Dendritic cell treated with granulocyte-macrophage colony-stimulating factor and Interleukin-4, amounts not matched to agents 40 ng/mL and 50 ng/mL, for 4 days (primary cell): ENCODE measurements around the gene RAMP3.

ENCODE experiments used
- H3K27ac Mint-ChIP-seq: one replicate; pipeline ENCODE4 v1.8.0; 2022; ENCODE audit warnings: mild to moderate bottlenecking, mixed read lengths
- H3K27me3 Mint-ChIP-seq: one replicate; pipeline ENCODE4 v1.8.0; 2022; ENCODE audit warnings: mild to moderate bottlenecking, mixed read lengths
- H3K36me3 Mint-ChIP-seq: one replicate; pipeline ENCODE4 v1.8.0; 2022; ENCODE audit warnings: low read depth, mixed read lengths
- H3K4me1 Mint-ChIP-seq: one replicate; pipeline ENCODE4 v1.8.0; 2022; ENCODE audit warnings: low read depth, mixed read lengths
- H3K4me3 Mint-ChIP-seq: one replicate; pipeline ENCODE4 v1.8.0; 2022; ENCODE audit warnings: mild to moderate bottlenecking, moderate library complexity, mixed read lengths
- H3K9me3 Mint-ChIP-seq: one replicate; pipeline ENCODE4 v1.8.0; 2022; ENCODE audit warnings: mixed read lengths
- intact Hi-C: fragments of 100-400 bp; cut with micrococcal nuclease; formaldehyde crosslinking; loops from one replicate; pipeline ENCODE4 v1.15.0; 2022

RAMP3 gene

DNA sequence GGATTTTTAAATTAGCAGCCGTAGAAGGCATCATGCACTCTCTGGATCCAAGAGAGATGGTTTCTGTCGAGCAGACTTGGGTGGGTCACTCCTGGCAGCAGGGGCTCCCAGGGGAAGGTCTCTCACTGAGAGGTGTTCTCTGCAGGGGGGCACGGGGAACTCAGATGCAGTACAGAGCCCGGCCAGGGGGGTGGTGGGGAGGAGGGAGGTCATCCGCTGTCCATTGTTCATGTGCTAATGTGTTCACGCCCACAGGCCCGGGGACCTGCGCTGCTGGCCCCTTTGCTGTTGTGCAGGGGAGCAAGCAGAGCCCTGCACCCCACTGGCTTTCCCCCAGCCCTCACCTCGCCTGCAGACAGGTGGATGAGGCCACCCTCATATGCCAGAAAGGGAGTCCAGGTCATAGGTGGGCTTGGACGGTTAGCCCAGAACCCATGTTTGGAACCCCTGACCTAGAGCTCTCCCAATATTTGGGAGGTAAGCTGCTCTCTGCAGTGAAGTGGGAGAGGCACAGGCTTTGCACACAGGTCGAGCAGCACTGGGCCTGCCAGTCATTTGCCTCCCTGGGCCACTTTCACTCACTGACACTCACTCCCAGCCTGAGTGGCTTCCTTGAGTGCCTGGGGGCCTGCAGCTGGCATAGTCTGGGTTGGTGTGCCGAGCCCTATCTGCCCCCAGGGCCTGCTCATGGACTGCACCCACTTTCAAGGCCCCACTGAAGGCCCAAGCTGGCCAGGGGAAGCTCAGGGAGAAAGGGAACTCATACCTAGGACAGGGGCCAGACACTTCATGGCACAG is 33.5 kb upstream of the RAMP3 start:
- H3K4me1 Mint-ChIP-seq, result peaks cover 6% of the 10 kb centered on the region
- H3K27me3 Mint-ChIP-seq, result no peaks in the 10 kb centered on the region
- intact Hi-C loops, result no loop called here
- H3K36me3 Mint-ChIP-seq, result no peaks in the 10 kb centered on the region
- no peak overlapping the region for H3K27ac Mint-ChIP-seq
- no peaks in the 10 kb centered on the region for H3K9me3 Mint-ChIP-seq
- no peak overlapping the region for H3K4me3 Mint-ChIP-seq

DNA sequence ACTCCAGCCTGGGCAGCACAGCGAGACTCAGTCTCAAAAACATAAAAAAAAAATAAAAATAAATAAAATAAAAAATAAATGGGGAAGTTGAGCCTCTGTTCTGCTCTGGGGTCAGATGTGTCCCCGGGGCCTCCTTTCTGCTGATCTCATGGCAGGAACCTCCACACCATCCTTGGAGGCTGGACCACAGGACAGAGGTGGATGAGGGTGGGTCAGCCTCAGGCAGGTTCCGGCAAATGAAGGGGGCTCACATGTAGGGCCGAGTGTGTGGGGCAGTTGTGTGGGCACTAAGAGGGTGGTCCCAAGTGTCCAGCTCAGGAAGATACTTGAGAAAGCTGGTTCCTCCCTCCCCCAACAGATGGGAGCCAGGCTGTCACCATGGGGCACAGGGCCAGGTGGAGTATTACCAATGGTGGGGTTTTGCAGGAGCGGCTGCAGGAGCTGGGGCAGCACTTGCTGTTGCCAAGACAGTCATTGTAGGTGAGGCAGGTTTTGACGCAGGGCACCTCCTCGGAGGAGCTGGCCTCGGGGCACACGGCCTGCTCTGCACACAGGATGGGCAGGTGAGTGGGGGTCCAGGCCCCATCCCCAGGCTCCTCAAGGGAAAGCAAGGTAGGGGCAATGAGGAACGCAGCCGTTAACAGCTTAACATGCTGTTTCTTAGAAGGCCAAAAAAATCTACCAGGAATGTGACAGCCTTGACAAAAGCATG is 32.2 kb upstream of the RAMP3 start:
- Mint-ChIP-seq H3K27me3 (no peaks in the 10 kb centered on the region), H3K9me3 (no peaks in the 10 kb centered on the region), H3K36me3 (no peaks in the 10 kb centered on the region), H3K4me3 (no peak overlapping the region), H3K27ac (peak overlapping the region; percentile 56), H3K4me1 (peaks cover 6% of the 10 kb centered on the region)
- intact Hi-C loops, result no loop called here

DNA sequence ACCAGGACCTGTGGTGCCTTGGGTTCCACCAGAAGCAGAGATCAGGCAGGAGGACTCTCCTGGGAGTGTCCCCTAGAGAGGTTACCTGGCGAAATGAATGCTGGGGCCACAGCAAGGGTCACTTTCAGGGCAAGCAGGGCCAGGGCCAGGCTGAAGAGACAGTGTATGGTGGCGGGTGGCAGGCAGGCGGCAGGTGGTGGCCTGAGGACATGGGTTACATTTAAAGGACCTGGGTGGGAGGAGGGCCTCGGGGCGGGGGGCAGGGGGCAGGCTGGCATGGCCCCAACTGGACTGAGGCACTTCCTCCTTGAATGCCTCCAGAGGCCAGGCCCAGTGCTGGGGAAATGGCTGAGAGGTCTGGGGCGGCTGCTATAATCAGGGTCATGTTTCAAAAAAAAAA is 31.4 kb upstream of the RAMP3 start:
- H3K4me3 Mint-ChIP-seq, result no peak overlapping the region
- no peaks in the 10 kb centered on the region for H3K36me3 Mint-ChIP-seq
- H3K27ac Mint-ChIP-seq, result peak overlapping the region; percentile 56
- H3K4me1 Mint-ChIP-seq, result peaks cover 6% of the 10 kb centered on the region
- intact Hi-C loops, result no loop called here
- no peaks in the 10 kb centered on the region for H3K27me3 Mint-ChIP-seq
- H3K9me3 Mint-ChIP-seq, result no peaks in the 10 kb centered on the region

DNA sequence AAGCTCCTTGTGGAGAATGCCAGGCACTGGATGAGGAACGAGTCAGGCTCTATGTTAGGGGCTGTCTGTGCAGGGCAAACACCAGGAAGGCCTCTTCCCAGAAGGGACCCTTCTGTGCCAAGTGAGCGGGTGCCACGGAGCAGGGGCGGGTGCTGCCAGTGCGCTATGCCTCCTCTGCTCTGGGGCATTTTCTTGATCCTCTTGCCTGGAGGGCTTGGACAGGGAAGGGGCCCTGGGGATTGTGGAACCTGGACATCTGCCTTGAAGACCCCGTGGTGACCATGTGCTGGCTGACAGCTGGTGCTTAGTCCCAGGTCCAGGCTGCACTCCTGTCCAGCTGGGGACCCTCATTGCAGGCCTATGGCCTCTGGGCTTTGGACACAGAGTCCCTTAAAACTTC is 30.7 kb upstream of the RAMP3 start:
- H3K9me3 Mint-ChIP-seq, result no peaks in the 10 kb centered on the region
- H3K4me3 Mint-ChIP-seq, result no peak overlapping the region
- H3K4me1 Mint-ChIP-seq, result peaks cover 7% of the 10 kb centered on the region
- intact Hi-C loops, result no loop called here
- H3K27ac Mint-ChIP-seq, result no peak overlapping the region
- no peaks in the 10 kb centered on the region for H3K27me3 Mint-ChIP-seq
- no peaks in the 10 kb centered on the region for H3K36me3 Mint-ChIP-seq

DNA sequence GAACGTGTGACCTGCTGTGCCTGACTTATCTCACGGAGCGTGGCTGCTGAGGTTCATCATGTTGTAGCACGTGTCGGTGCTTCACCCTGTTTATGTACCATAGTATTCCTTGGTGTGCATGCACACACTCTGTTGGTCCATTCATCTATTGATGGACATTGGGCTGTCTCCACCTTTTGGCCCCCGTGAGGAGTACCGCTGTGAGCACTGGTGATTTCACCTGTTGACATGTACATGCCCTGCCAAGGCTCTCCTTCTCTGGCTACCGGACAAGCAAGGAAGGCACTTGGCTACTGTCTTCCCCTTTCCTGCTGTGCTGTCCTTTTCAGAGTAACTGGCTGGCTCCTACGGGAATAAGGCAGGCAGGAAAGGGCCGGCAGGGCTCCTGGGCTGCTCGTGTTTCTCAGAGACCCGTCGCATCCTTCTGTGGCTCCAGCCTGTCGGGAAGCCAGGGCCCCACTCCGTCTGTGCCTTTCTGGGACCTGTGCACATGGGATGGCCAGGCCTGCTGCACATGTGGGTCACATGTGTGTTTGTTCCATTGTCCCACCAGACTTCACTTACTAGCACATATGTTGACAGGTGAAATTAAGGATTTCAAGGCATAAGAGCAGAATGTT is 28.3 kb upstream of the RAMP3 start:
- H3K36me3 Mint-ChIP-seq, result no peaks in the 10 kb centered on the region
- no peaks in the 10 kb centered on the region for H3K9me3 Mint-ChIP-seq
- H3K4me3 Mint-ChIP-seq, result no peak overlapping the region
- H3K4me1 Mint-ChIP-seq, result peaks cover 11% of the 10 kb centered on the region
- intact Hi-C loops, result no loop called here
- H3K27ac Mint-ChIP-seq, result no peak overlapping the region
- H3K27me3 Mint-ChIP-seq, result no peaks in the 10 kb centered on the region

DNA sequence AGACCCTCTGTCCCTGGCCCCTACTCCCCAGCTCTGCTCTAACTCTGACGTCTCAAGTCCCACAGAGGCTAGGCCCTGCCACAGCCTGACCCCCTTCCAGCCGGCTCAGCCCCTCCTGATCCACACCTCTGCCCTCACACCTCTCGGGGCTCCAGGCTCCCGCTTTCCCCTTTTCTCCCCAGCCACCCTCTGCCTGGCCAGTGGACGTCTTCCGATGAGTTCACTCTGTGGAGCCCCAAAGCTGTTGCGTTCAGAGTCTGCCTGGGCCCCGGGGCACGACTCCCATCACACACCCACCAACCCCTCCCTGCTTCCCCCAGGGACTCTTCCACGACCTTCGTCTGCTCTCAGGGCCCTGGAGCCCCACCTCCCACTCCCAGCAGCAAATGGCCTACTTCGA is 27.7 kb upstream of the RAMP3 start:
- no peak overlapping the region for H3K27ac Mint-ChIP-seq
- no peaks in the 10 kb centered on the region for H3K9me3 Mint-ChIP-seq
- intact Hi-C loops, result no loop called here
- H3K27me3 Mint-ChIP-seq, result no peaks in the 10 kb centered on the region
- H3K36me3 Mint-ChIP-seq, result no peaks in the 10 kb centered on the region
- no peak overlapping the region for H3K4me3 Mint-ChIP-seq
- peaks cover 11% of the 10 kb centered on the region for H3K4me1 Mint-ChIP-seq

DNA sequence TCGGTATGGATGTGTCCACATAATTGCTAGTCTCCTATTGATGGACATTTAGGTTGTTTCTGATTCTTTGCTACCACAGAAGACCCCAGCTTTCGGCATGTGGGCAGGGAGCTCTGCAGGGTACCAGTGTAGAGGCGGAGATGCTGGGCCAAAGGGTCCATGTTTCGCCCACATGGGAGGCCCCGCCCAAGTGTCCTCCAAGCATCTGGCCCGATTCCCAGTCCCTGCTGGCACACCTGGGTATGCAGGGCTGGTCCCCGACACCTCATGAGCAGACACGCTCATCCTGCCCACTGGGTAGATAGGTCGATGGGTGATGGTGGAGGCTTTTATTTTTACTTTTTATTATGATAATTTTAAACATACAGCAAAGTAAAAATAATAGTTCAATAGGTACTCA is 26.7 kb upstream of the RAMP3 start:
- no peak overlapping the region for H3K4me3 Mint-ChIP-seq
- H3K9me3 Mint-ChIP-seq, result no peaks in the 10 kb centered on the region
- intact Hi-C loops, result no loop called here
- no peak overlapping the region for H3K27ac Mint-ChIP-seq
- no peaks in the 10 kb centered on the region for H3K27me3 Mint-ChIP-seq
- peaks cover 13% of the 10 kb centered on the region for H3K4me1 Mint-ChIP-seq
- H3K36me3 Mint-ChIP-seq, result no peaks in the 10 kb centered on the region

DNA sequence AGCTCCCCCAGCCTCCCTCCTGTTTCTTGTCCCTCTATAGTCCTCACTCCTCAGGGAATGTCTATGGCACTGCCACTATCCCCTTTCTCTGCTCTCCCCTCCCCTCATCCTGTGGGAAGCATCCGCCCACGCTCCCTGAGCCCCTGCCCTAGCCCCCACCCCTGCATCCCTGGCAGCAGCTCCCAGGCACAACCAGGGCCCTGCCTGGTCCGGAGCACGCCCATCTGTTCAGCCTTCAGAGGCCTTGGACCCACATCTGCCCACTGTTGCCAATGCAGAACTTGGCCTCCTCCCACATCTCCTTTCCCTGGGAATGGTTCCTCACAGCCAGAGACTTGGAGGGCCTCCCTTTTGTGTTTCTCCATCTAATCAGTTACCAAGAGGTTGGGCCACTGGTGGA is 25.7 kb upstream of the RAMP3 start:
- Mint-ChIP-seq H3K36me3 (no peaks in the 10 kb centered on the region), H3K9me3 (no peaks in the 10 kb centered on the region), H3K27ac (no peak overlapping the region), H3K27me3 (no peaks in the 10 kb centered on the region), H3K4me3 (no peak overlapping the region), H3K4me1 (peaks cover 18% of the 10 kb centered on the region)
- intact Hi-C loops, result no loop called here

DNA sequence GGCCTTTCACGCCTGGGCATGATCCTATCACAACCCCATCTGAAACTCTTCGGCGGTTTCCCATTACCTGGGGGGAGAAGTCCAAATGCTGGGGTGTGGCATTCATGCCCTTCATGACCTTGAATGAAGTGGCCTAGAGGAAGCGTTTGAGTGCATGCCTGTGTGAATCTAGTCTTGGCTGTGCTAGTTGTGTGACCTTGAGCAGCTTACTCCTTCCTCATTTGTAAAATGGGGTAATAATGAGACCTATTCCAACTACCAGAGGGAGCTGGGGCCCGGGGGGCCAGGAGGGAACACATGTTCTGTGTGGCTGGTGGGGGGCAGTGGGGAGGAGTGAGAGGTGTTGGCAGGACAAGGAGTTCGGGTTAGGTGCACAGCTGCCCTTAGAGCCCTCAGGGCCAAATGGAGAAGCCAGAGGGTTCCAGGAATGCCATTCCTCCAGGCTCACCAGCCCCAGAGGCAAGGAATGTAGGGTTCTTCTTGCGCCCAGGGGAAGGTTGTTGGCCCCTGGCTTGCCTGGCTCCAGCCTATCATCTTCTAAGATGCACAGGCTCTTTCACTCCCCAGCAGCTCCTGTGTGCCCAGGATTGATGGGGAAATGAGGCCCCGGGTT is 24.8 kb upstream of the RAMP3 start:
- H3K9me3 Mint-ChIP-seq, result no peaks in the 10 kb centered on the region
- intact Hi-C loops, result no loop called here
- H3K27ac Mint-ChIP-seq, result no peak overlapping the region
- H3K36me3 Mint-ChIP-seq, result no peaks in the 10 kb centered on the region
- H3K4me3 Mint-ChIP-seq, result no peak overlapping the region
- H3K27me3 Mint-ChIP-seq, result no peaks in the 10 kb centered on the region
- peaks cover 18% of the 10 kb centered on the region for H3K4me1 Mint-ChIP-seq

DNA sequence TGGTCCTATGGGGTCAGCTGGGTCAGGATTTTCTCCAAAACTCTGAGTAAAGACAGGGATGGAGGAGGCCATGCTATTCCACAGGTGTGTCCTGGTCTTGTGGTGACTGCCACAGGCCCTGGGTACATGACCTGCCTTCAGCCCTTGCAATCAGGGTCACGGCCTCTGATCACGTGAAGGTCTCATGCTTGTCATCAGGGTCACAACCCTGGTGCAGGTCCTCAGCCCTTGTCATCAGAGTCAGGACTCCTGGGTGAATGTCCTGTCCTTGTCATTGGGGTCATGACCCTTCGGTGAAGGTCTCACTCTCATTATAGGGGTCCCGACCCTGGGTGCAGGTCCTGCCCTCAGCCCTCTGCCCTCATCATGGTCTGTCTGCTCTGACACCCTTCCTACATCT is 24.2 kb upstream of the RAMP3 start:
- Mint-ChIP-seq H3K9me3 (no peaks in the 10 kb centered on the region), H3K4me3 (no peak overlapping the region), H3K27me3 (no peaks in the 10 kb centered on the region), H3K36me3 (no peaks in the 10 kb centered on the region), H3K4me1 (peaks cover 18% of the 10 kb centered on the region), H3K27ac (no peak overlapping the region)
- intact Hi-C loops, result no loop called here

DNA sequence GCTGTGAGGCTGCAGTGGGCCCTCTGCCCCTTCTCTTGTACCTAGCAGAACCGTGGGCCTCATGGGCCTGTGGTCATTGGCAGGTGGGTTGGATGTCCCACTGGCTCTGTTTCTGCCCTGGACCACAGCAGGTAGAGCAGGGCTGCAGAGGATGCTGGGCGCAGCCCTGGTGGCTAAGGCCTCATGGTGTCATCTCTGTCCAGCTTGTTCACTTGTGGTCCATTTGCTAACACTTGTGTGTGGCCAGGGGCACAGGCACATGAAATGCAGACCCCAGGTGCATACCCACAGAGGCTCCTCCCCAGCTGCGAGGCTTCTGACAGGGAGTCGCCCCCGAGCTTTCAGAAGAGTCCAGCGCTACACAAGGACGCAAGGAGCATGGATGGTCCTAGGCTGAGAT is 23.7 kb upstream of the RAMP3 start:
- Mint-ChIP-seq H3K36me3 (no peaks in the 10 kb centered on the region), H3K4me3 (no peak overlapping the region), H3K27me3 (no peaks in the 10 kb centered on the region), H3K4me1 (peaks cover 18% of the 10 kb centered on the region), H3K27ac (no peak overlapping the region), H3K9me3 (no peaks in the 10 kb centered on the region)
- intact Hi-C loops, result no loop called here

DNA sequence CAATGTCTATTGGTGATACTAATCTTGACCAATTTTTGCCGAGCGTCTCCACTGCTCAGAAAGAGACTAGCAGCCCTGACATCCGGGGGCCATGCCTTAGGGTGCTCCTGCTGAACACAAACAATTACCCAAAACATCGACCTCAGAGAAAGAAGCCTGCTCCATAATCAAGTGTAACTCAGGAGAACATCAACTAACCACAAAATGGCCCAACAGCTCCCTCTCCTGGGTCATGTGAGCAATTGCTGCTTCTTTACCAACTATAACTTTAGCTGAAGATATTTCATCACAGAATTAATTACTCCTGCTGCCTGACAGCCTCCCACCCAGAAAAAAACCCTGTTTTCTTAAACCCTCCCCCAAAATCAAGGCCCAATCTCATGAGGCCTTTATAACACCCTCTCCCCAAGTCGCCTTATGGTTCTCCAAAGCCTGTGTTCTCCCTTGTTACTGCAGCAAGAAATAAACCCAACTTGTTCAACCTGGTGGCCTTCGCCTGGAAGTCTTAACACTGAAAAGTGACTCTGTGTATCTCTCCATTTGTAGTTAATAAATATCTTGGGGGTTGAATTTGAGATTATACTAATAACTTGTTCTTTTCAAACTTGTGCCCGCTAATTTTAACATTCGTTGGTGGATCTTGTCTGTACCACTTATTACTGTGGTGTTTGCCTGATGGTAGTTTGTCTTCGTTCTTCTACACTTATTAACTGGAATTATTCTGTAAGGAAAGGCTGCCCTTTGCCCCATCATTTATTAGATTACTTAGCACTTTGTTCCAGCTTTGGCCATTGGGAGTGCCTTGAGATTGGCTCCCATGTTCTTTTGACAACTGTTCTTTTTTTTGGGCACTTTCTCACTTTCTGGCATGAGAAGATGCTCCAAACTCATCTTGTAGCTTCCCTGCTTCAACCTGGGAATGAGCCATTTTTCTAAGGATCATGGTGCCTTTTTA is 21.2 kb upstream of the RAMP3 start:
- intact Hi-C loops, result loop anchor here (1.0 to 5.0 kb wide), 4 partner anchors 58 to 549 kb away; no protein-coding TSS in a partner anchor
- H3K27me3 Mint-ChIP-seq, result no peaks in the 10 kb centered on the region
- H3K27ac Mint-ChIP-seq, result no peak overlapping the region
- H3K36me3 Mint-ChIP-seq, result no peaks in the 10 kb centered on the region
- no peaks in the 10 kb centered on the region for H3K9me3 Mint-ChIP-seq
- peaks cover 29% of the 10 kb centered on the region for H3K4me1 Mint-ChIP-seq
- no peak overlapping the region for H3K4me3 Mint-ChIP-seq
